Osteocyte (in vitro differentiated cells): ENCODE data around the gene APC2. TPM values are rescaled to one million over a fixed set of nuclear protein-coding genes. Genes with fewer than 3 reads are reported as not detected.
A peak's percentile ranks its signal among the peaks of the same experiment; 100 is the strongest.

Source experiments
- DNase-seq: peaks from one replicate; pipeline ENCODE4 v3.0.0; 2021; ENCODE audit warnings: mixed read lengths; ENCODE audit not compliant: unreplicated experiment; ENCODE audit errors: extremely low spot score
- H3K27ac Mint-ChIP-seq: one replicate; pipeline ENCODE4 v1.8.0; 2021; ENCODE audit warnings: mild to moderate bottlenecking, mixed read lengths; ENCODE audit not compliant: unreplicated experiment
- H3K27me3 Mint-ChIP-seq: one replicate; pipeline ENCODE4 v1.8.0; 2021; ENCODE audit warnings: mixed read lengths; ENCODE audit not compliant: unreplicated experiment
- H3K36me3 Mint-ChIP-seq: one replicate; pipeline ENCODE4 v1.8.0; 2021; ENCODE audit warnings: mixed read lengths; ENCODE audit not compliant: unreplicated experiment
- H3K4me1 Mint-ChIP-seq: one replicate; pipeline ENCODE4 v1.8.0; 2021; ENCODE audit warnings: mixed read lengths; ENCODE audit not compliant: unreplicated experiment
- H3K4me3 Mint-ChIP-seq: one replicate; pipeline ENCODE4 v1.8.0; 2021; ENCODE audit warnings: mild to moderate bottlenecking, moderate library complexity, mixed read lengths; ENCODE audit not compliant: unreplicated experiment
- H3K9me3 Mint-ChIP-seq: one replicate; pipeline ENCODE4 v1.8.0; 2021; ENCODE audit warnings: mixed read lengths; ENCODE audit not compliant: unreplicated experiment
- total RNA-seq: library from RNA; stranded (reverse); gene quantifications from 2 replicates; pipeline ENCODE4 v1.2.1, GENCODE V29; 2021
- TF ChIP-seq, protein P1 (sequence below): fragments of 200-600 bp; sonication (generic); IDR thresholded peaks from 2 replicates; pipeline ENCODE4 v1.5.0; 2021; ENCODE audit warnings: antibody characterized with exemption, mild to moderate bottlenecking, moderate library complexity

The APC2 gene
- total RNA-seq, 1 donor from 2014 or later: 1.2 TPM

DNA sequence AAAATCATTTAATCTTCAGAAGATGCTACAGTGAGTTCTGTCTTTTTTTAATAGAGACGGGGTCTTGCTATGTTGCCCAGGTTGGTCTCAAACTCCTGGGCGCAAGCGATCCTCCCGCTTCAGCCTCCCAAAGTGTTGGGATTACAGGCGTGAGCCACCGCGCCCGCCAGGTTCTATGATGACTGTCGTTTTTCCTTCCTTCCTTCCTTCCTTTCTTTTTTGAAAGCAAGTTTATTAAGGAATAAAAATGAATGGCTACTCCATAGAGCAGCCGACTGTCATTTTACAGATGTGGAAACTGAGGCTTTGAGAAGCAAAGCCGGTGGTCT, 48.1 kb upstream of the APC2 start:
- TF ChIP-seq, protein P1, sequence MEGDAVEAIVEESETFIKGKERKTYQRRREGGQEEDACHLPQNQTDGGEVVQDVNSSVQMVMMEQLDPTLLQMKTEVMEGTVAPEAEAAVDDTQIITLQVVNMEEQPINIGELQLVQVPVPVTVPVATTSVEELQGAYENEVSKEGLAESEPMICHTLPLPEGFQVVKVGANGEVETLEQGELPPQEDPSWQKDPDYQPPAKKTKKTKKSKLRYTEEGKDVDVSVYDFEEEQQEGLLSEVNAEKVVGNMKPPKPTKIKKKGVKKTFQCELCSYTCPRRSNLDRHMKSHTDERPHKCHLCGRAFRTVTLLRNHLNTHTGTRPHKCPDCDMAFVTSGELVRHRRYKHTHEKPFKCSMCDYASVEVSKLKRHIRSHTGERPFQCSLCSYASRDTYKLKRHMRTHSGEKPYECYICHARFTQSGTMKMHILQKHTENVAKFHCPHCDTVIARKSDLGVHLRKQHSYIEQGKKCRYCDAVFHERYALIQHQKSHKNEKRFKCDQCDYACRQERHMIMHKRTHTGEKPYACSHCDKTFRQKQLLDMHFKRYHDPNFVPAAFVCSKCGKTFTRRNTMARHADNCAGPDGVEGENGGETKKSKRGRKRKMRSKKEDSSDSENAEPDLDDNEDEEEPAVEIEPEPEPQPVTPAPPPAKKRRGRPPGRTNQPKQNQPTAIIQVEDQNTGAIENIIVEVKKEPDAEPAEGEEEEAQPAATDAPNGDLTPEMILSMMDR: no peak
- no peak for DNase-seq
- Mint-ChIP-seq H3K4me1 (peaks cover 19% of the 10 kb centered on the region), H3K4me3 (peak overlapping the region; percentile 64), H3K27me3 (no peaks in the 10 kb centered on the region), H3K27ac (no peak overlapping the region), H3K36me3 (peaks cover 2% of the 10 kb centered on the region), H3K9me3 (no peaks in the 10 kb centered on the region)

DNA sequence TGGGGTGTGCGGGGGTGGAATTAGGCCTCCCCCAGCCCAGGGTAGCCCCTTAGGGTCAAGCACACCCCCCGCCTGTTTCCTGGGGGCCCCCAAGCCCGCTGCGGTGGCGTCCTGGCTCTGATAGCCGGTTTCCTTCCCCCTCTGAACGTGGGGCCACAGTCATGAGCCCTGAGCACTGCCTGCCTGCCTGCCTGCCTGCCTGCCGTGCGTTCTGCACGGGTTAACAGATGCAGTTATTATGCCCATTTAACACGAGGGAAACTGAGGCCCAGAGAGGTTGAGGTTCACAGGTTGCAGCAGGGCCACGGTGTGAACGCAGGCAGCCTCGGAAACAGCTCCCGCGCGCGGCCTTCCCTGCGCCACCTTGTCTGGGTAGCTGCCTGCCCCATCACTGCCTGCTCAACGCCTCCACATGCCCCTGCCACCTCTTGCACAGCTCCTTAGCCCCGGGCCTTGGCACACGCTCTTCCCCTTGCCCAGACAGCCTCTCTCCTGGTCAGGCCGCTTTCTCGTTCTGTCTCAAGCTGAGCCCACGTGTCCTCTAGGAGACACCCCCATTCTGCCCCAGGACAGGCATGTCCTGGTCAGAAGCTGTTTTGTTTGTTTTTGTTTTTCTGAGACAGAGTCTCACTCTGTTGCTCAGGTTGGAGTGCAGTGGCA, 47.4 kb upstream of the APC2 start:
- H3K36me3 Mint-ChIP-seq: peaks cover 2% of the 10 kb centered on the region
- TF ChIP-seq, protein P1: no peak
- H3K4me1 Mint-ChIP-seq: peaks cover 19% of the 10 kb centered on the region
- H3K27me3 Mint-ChIP-seq: no peaks in the 10 kb centered on the region
- H3K27ac Mint-ChIP-seq: peak overlapping the region; percentile 54
- peak overlapping the region; percentile 67 for H3K4me3 Mint-ChIP-seq
- no peaks in the 10 kb centered on the region for H3K9me3 Mint-ChIP-seq
- DNase-seq: no peak

DNA sequence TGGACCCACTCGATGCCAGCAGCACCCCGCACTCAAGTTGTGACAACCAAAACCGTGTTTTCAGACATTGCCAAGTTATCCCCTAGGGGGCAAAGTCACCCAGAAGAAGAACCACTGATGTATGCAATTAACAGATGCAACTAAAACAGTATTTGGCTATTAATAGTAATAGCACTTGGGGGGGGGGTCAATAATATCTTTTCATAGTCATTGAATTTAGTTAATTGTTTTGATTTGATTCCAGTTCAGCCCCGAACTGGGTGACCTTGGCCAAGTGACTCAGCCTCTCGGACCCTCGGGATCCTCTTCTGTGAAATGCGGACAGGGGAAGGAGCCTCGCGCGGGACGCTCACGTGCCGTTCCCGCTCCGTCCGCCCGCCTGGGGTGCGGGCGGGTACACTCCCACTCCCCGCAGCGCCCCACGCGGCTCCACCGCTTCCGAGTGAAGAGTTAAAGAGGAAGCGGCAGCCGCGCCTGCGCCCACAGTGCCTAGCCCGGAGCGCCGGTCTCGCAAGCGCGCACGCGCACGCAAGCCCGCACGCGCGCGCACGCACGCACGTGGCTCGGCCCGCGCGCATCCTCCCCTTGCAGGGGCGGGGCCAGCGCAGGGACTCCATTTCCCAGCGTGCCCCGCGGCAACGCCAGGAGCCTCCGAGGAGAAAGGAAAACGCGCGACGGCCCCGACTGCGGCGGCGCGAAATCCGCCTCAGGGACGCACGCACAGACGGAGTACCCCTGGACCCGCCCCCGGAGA, 43.0 kb upstream of the APC2 start:
- peak overlapping the region; percentile 66 for H3K4me3 Mint-ChIP-seq
- H3K4me1 Mint-ChIP-seq: peaks cover 44% of the 10 kb centered on the region

DNA sequence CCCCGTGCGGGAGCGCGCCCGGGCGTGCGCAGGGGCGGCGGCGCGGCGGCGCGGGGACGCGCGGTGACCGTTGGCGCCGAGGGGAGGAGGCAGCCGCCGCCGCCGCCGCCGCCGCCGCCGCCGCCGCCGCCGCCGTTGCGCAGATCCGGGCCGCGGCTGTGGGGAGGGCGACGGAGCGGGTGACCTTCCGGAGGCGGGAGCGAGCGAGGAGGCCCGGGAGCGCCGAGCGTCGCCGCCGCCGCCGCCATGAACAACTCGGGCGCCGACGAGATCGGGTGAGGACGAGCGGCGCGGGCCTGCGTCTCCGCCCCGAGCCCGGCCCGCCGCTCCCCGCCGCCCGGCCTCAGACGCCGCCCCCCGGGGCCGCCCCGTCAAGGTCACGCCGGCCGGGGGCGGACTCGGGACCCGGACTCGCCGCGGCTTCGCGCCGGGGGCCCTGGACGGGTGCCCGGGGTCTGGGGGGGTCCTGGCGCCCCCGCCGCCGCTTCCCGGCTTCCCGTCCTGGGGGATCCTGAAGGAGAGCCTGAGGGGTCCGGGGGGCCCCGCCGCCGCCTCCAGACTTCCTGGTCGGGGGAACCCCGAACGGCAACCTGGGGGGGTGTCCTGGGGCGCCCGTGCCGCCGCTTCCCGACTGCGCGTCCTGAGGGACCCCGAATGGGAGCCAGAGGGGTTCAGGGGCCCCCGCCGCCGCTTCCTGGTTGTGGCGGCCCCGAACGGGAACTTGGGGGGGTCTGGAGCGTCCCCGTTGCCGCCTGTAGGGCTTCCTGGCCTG, 42.2 kb upstream of the APC2 start, which contains the start of gene DAZAP1:
DAZAP1 (plus strand) TSS at position 59 of the 772 bp plus-strand sequence; CDS start at position 247, 188 bp downstream.
- no peak for DNase-seq
- Mint-ChIP-seq H3K9me3 (no peaks in the 10 kb centered on the region), H3K4me3 (peak within 1 kb of the TSS; percentile 85), H3K36me3 (peaks cover 9% of the 10 kb centered on the region), H3K27me3 (no peaks in the 10 kb centered on the region), H3K4me1 (peaks cover 46% of the 10 kb centered on the region), H3K27ac (peak within 1 kb of the TSS; percentile 80)
- TF ChIP-seq, protein P1: no peak

More for the DNA sequence above, 43.0 kb upstream of the APC2 start:
- peak overlapping the region; percentile 80 for H3K27ac Mint-ChIP-seq
- H3K36me3 Mint-ChIP-seq: peaks cover 9% of the 10 kb centered on the region
- DNase-seq: peak; percentile 100
- TF ChIP-seq, protein P1: peak; percentile 38
- H3K27me3 Mint-ChIP-seq: no peaks in the 10 kb centered on the region
- H3K9me3 Mint-ChIP-seq: no peaks in the 10 kb centered on the region
